CD4-positive, alpha-beta T cell treated with Interleukin-17A for 1 hour (primary cell): Measurements from ENCODE around the gene NUAK1.

Source experiments
- DNase-seq: peaks from one replicate; pipeline ENCODE4 v3.0.0-alpha.2; 2020

Gene NUAK1

DNA sequence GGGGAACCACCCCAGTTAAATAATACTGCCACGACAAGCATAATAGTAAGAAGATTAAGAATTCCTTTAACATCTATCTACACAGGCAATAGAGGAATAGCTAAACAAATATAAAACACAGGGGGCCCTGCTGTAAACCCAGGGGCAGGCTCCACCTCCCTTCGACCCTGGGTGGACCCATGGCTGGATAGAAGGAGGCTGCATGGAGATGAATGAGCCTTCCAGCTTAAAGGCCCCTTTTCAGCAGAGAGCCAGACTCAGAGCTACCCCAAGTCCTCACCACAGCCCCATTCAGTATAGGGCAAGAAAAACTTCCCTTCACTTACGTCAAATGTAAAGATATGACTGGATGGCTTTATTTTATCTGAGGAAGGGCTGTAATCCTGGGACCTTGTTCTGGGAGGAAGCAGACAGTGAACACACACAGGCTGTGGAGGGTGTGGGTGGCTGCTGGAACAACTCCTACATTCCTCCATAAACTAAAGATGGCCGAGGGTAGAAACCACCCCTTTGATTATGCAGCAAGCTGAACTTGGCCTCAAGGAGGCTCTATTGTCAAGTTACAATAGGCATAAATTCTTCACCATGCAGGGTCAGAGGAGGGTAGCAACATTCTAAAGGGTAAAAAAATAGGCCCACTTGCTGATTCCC, 30.4 kb downstream of the NUAK1 start:
- DNase-seq = no peak

GRCh38 chr12:106107566-106107965, 31.2 kb downstream of the NUAK1 start:
- no peak for DNase-seq

DNA sequence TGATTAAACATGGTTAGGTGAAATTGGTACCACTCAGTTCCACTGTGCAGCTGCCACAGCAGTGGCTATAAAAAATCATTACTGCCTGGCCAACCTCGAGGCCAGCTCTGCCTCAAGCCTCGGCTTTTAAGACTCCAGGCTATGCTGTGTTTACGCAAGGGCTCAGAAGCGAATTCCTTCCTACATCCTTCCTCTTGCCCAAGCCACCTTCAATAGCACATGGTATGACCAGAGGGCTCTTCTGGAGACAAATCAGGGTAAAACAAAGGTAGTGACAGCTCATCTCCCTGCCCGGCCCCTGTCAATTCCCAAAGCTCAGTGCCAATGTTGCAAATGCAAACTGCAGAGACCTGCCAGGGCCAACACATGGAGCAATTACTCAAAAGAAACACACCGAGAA, 31.9 kb downstream of the NUAK1 start:
- no peak for DNase-seq

GRCh38 chr12:106106061-106106566, 32.6 kb downstream of the NUAK1 start:
- DNase-seq = no peak

DNA sequence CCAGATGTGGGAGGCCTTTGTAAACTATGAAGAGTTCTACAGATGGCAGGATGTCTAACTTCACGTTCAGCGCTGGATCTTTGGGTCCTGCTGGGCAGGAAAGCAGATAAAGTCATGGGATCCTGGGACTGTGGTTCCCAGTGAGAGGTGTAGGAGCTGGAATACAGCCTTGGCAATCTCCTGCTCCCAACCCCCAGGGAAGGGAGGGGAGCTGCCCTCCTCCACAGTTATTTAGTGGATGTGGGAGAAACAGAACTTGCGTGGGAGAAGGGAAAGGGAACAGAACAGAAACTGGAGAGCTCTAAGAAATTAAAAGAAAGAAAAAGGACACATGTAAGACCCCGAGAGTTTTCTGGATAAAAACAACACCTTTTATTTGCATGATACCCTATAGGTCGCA, 37.0 kb downstream of the NUAK1 start:
- DNase-seq = no peak

- DNase-seq = no peak
Measured at GRCh38 chr12:106098691-106099200, 40.0 kb downstream of the NUAK1 start.

- no peak for DNase-seq
Measured at GRCh38 chr12:106097011-106097410, 41.7 kb downstream of the NUAK1 start.

- DNase-seq = no peak
Measured at GRCh38 chr12:106096376-106096775, 42.4 kb downstream of the NUAK1 start.

- DNase-seq = no peak
Measured at GRCh38 chr12:106094304-106094703, 44.5 kb downstream of the NUAK1 start.

DNA sequence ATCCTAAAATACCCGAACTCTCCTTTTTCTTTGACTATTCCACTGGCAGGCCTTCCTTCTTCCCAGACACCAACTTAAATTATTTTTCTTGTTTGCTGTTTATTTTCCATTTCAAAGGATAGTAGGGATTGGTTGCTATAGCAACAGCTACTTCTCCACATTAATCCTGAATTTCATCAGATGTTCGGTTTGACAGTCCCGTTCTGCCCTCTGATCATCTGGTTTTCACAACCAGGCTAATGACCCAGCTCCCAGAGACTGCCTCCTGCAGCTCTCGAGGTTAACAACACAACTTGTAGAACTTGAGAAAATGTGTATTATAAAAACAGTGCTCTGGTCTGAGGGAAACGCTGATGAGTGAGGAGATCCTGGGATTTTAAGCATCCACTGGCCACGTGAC, 45.5 kb downstream of the NUAK1 start:
- DNase-seq = no peak

GRCh38 chr12:106091446-106091820, 47.3 kb downstream of the NUAK1 start:
- DNase-seq = no peak

DNA sequence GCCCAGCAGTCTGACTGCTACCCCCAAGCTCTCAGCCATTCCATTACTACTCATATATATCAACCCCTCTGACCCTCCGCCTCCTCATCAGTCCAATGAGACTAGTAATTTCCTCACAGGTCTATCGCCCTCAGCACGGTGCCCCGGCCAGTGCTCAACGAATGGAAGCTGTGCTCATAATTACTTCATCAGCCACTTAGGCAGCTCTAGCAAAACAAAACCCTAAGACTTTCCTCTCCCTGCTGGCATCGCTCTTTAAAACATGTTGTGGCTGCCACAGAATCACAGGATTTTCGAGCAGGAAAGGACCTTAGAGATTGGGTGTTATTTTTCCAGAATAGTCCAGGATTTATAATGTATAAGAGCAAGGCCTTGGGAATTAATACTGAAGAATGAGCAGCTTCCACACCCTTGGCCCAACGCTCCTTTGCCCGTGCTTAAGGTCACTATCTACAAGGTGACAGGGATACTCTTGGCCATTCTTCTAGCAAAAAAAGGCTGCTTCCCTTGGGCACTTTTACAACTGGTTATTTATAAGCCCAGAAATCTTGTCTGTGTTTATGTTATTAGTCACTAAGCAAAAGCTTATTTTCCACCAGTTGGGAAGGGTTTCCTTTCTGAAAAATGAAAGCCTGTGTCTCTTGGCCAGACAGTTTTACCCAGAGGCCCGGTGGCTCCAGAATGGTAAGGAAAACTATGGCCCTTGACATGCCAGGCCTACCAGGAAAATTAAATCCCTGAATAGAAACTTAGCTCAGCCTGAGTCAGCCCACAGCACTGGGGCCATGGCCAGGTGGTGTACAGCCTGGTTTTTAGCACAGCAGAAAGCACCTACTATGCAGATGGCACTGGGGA, 47.9 kb downstream of the NUAK1 start:
- no peak for DNase-seq

DNA sequence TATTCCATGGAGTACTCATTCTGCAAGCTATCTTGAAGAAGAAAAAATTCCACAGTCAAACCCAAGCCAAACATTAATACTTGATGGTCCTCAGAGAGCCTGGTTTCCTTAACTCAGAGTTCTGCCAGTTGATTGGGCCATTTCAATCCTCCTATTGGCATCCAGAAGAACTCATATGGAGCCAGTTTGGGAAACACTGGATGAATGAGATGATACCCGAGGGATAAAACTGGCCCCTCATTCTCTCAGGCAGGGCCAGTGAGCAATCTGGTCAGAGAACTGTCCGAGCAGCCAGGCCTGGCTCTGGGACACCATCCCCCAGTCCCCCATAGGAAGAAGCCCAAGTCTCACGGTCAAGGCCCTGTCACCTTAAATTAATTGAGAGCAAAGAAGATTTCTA, 48.8 kb downstream of the NUAK1 start:
- DNase-seq = no peak

- no peak for DNase-seq
Measured at GRCh38 chr12:106088811-106089485, 49.8 kb downstream of the NUAK1 start.

- DNase-seq = no peak
Measured at GRCh38 chr12:106088246-106088808, 50.4 kb downstream of the NUAK1 start.

- DNase-seq = no peak
Measured at GRCh38 chr12:106086696-106087095, 52.1 kb downstream of the NUAK1 start.

DNA sequence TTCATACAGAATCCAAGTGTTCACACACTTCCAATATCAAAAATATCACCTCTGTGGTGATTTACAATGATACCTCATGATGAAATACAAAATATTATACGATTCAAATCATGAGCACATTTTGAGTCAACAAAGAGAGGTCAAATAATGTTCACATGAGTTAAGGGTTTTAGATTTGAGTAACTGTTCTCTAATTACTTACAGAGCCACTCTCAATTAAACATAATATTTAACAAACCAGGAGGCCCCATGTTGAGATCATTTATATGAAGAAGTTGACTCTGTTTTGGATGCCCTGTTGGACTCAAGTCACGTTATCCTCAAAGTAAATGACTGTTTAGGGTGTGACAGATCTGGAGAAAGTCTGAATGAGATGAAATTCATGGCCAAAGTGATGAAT, 53.5 kb downstream of the NUAK1 start:
- no peak for DNase-seq

DNA sequence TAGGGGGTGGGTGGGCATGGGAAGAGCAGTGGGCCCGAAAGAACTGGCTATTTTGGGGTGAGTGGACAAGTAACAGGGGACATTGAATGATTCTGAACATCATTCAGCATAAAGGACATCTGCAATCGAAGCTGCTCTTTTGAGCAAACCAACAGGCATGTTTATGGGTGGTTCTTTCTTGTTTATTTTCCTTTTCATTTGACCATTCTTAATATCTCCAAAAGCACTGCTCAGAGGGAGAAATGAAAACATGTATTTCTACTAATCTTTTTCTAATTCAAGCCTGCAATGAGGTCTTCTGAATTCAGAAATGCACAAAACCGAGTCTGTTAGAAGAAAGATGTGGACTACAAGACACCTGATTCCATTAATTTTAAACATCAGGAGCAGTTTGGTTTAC, 54.0 kb downstream of the NUAK1 start:
- DNase-seq = no peak

DNA sequence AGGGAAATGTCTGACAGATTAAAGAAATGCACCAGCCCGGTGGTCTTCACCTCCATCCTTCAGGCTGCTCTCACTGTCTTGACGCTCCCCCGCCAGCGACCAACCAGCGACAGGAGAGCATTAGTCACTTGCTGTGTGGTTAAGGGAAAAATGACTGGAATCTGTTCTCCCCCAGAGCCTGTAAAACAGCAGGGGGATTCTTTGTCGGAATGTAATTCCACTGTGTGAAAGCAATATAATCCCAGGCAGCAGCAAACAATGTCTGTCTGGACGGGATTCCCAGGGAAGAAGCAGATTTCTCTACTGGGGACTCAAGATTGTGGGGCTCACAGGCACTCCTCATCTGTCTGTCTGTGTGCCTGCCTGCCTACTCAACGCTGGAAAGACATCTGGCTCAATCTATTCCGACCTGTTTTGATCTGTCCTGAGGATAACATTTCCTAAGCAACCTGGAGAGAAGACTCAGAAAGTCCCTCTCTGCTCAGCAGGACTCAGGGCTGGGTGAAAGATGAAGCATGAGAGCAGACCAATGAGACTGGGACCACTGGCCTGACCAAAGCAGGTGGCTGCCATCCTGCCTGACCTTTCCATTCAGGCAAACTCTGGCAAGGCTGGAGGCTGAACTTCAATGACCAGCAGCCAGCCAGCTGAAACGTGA, 54.6 kb downstream of the NUAK1 start:
- no peak for DNase-seq

GRCh38 chr12:106082216-106083175, 56.3 kb downstream of the NUAK1 start:
- DNase-seq = no peak

- DNase-seq = no peak
Measured at GRCh38 chr12:106081606-106082005, 57.1 kb downstream of the NUAK1 start.

DNA sequence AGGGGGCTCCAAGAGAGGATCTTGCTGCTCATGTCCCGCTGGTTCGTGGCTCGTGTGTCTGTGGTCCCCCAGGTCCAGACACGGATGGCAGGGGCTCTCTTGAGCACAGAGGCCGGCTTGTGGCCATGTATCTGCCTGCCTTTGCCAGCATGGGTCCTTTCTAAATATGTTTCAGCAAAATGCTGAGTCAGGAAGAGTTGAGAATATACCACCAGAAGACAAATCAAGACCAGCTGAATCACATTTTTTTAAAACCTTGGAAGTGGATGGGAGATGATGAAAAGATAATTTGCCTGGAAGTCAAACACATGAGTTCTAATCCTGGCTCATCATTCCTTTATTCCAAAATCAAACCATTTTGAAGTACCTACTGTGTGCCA, 58.0 kb downstream of the NUAK1 start:
- no peak for DNase-seq
